GM18909 (cell line): ENCODE measurements around the gene ALKAL2.
A peak's percentile ranks its signal among the peaks of the same experiment; 100 is the strongest.
"Not testable (repeated sequence)": the region's sequence is repeated elsewhere in the genome, so short reads cannot be mapped to it uniquely, and the experiment has no call there.

ENCODE experiments used
- ATAC-seq: cut with Tn5 transposase; IDR thresholded peaks from one replicate; pipeline ENCODE4 v1.9.1; 2021; ENCODE audit warnings: mild to moderate bottlenecking; ENCODE audit not compliant: unreplicated experiment, poor library complexity

The ALKAL2 gene, protein sequence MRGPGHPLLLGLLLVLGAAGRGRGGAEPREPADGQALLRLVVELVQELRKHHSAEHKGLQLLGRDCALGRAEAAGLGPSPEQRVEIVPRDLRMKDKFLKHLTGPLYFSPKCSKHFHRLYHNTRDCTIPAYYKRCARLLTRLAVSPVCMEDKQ

DNA sequence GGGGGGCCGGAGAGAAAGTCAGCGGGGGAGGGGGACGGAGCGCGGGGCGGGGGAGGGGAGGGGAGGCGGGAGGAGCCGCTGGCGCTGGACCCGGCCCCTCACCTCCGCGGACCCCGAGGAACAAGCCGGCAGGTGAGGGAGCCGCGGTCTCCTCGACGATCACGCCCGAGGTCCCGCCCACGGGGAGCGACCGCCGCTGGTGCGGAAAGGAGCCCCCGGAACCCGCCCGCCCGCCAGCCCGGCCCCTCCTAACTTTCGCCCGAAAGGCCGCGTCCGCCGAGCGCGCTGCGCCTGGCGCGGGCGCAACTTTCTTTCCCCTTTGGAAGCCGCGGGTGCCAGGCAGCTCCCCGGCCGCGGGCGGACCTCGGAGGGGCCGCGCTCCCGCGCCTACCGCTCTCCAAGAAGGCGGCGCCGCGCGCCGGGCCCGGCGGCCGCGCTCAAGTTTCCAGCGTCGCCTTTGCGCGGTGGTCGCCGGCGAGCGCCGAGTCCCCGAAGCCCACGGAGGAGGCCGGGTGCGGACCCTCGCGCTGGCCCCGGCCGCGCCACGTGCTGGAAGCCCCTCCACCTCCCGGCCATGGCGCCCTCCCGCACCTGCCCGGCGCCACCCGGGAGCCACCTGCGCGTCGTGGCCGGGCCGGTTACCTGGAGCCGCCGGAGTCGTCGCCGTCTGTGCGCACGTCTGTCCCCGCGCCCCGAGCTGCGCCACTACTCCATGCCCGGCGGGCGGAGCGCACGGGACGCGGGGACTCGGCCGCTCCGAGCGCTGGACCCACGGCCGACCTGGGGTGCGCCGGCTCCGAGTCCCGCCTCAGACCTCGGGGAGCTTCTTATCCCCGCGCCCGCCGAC, at the start of gene ALKAL2:
TSS of gene ALKAL2 (minus strand) at position 181 of the 847 bp plus-strand sequence. CDS start 256 bp downstream, outside the sequence.
- ATAC-seq = no peak

DNA sequence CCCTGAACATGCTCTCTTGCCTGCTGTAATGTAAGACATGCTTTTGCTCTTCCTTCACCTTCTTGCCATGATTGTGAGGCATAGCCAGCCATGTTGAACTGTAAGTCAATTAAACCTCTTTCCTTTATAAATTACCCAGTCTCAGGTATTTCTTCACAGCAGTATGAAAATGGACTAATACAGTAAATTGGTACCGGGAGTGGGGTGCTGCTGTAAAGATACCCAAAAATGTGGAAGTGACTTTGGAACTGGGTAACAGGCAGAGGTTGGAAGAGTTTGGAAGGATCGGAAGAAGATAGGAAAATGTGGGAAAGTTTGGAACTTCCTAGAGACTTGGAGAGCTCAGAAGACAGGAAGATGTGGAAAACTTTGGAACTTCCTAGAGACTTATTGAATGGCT, 49.1 kb upstream of the ALKAL2 start:
- ATAC-seq = not testable (repeated sequence)

DNA sequence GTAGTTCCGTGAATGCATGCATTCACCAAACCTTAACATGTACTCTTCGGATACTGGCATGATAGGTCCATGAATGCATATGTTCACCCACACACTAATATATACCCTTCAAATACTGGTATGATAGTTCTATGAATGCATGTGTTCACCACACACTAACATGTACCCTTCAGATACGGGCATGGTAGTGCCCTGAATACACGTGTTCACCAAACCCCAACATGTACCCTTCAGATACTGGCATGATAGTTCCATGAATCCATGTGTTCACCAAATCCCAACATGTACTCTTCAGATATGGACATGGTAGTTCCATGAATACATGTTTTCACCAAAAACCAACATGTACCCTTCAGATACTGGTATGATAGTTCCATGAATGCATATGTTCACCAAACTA, 48.5 kb upstream of the ALKAL2 start:
- no peak for ATAC-seq

GRCh38 chr2:332592-332991, 44.7 kb upstream of the ALKAL2 start:
- ATAC-seq = no peak

- ATAC-seq = no peak
These were observed 40.9 kb upstream of the ALKAL2 start for GRCh38 chr2:328761-329160.

DNA sequence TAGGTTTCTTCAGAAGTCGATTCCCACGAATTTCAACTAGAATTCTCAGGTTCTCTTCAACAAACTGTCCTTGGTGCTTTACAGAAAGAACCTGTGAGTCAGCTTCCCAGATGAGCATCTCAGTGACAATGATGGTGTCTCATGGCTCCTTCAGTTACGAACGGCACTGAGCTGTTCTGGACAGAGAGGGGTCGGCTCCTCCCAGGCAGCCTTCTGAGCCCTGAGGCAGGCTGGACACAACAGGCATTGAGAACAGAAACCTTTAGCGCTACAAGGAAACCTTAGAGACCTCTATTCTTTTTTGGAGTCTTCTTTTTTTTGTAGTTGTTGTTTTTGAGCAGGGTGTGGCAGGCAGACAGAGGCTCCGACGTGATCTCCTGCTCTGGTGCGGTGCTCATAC, 35.1 kb upstream of the ALKAL2 start:
- ATAC-seq = no peak

GRCh38 chr2:322326-322725, 34.4 kb upstream of the ALKAL2 start:
- ATAC-seq = no peak

DNA sequence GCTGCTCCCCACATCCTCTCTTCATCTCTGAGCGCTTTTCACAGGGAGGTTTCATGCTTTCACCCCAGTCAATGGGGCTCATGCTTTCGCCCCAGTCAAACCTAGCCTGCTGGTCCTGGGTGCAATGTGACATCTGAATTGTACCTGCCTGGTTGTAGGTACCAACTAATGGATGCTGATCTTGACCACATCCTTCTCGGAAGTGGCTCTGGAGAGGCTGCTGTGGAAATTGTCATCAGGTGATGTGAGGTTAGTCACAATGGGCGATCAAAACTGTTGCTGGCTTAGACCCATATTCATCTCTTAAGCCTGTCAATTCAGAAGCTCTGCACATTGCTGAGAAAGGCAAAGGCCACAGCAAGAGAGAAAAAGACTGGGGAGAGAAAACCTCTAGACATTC, 32.7 kb upstream of the ALKAL2 start:
- ATAC-seq = no peak

- no peak for ATAC-seq
These were observed 31.2 kb upstream of the ALKAL2 start for GRCh38 chr2:319059-319600.

DNA sequence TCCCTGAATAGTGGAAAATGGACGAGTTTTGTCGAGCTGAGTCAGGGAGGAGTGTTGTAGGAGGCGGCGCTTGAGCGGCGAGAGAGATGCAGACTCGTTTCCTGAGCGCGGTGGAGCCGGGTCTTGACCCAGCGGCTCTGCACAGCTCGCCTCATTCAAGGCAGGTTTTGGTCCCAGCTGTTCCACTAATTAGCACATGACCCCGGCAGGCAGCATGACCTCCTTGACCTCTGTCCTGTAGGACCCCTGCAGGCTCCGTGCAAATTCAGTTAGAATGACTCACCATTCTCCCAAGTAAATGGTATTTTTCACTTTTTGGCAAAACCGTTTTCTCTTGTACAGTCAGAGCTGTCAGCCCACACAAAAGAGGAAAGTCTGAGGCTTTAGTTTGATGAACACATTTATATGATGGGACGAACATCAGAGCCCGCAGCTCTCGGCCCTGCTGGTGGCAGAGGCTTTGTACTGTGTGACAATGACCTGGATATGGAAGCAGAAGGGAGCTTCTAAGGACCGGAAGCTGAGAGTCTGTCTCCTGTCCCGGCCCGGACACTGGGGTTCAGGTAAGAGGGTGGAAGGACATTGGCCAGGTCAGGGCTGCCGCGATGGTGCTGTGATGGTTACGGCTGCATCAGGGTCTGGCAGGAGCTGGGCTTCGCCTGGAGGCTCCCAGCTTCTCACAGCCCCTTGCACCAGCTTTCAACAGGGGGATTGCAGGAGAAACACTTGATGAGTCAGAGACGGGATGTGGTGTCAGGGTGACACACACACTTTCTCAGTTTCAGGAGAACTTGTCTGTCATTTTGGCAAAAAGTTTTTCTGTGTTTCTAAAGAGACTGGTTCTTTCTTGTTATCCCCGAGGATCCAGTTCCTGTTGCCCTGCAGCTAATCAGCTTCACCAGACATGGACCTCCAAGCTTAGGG, 29.9 kb upstream of the ALKAL2 start:
- peak; percentile 63 for ATAC-seq

- no peak for ATAC-seq
These were observed 28.5 kb upstream of the ALKAL2 start for GRCh38 chr2:316381-316780.

- ATAC-seq = not testable (repeated sequence)
These were observed 28.0 kb upstream of the ALKAL2 start for GRCh38 chr2:315925-316324.

DNA sequence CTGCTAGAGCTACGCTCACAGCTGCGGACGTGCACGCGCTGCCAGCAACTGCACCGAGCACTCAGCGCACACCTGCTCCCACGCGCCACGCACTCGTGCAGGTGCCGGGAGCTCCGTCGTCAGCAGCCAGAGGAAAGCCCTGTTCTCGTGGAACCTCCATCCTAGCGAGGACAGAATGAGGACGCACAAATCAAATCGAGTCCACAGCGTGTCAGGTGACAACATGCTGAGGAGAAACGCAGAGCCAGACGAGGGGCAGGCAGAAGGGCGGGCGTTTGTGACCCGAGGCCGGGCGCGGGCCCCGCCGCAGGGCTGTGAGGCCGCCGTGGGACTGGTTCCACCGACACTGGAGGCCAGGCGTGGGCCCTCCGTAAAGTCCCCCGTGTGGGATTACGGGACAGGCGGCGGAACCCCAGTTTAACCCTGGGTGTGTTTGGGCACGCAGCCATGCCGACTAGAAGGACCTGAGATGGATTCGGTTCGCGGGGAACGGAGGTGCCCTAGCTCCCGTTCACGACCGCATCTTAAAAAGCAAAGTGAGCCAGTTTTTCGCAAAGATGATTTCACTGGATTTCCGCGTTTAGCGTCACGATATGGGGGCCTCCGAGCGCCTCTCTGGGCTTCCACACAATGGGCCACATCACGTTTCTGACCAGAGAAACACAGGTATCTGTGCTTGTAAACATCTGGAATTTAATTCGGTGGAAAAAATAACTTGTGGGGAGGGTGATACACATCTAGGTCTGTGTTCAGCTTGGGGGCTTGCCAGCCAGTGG, 26.9 kb upstream of the ALKAL2 start:
- ATAC-seq = no peak

GRCh38 chr2:313991-314390, 26.1 kb upstream of the ALKAL2 start:
- ATAC-seq = no peak

GRCh38 chr2:310994-311393, 23.1 kb upstream of the ALKAL2 start:
- ATAC-seq = no peak

GRCh38 chr2:309954-310510, 22.1 kb upstream of the ALKAL2 start:
- no peak for ATAC-seq

DNA sequence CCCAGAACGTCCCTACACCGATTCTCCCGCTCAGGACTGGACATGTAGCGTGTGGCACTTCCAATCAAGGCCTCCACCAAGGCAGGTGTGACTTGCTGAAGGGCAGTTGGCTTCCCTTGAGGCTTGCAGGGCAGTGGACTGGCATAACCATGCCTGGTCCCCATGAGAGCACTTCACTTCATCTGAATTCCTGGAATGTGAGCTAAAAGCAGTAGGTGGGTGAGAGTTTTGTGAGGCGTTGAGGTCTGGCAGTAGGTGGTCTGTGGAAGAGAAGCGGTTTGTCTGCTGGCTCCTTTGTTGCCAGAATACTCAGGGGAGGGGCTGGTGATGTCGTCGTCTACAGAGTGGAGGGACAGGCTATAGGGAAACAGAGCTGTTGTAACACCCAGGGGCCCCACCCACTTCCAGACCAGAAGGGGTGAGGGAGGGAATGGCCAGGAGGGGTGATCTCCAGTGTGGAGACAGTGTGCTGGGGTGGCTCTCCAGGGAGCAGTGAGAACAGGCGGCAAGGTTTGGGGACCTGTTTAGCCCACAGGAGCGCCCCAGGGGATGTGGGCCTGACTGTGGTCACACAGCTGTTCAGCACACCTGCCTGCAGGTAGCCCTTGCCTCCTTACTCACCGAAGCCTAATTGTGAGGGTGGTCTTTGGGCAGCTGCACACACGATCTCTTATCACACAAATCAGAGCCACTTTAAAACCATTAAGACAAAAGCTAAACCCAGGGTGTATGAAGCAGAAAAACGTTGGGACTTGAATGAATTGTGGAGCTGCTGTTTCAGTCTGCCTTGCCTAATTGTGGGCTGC, 21.5 kb upstream of the ALKAL2 start:
- no peak for ATAC-seq

- no peak for ATAC-seq
These were observed 17.5 kb upstream of the ALKAL2 start for GRCh38 chr2:305366-305765.

GRCh38 chr2:296354-296753, 8.5 kb upstream of the ALKAL2 start:
- ATAC-seq = no peak
